Activated CD4-positive, CD25-positive, alpha-beta regulatory T cell treated with anti-CD3 and anti-CD28 coated beads, Interleukin-2, amount 50 U/mL, for 24 hours (primary cell): Measurements from ENCODE around the gene IP6K1.
A peak's percentile ranks its signal among the peaks of the same experiment; 100 is the strongest.
"Not testable (repeated sequence)": the region's sequence is repeated elsewhere in the genome, so short reads cannot be mapped to it uniquely, and the experiment has no call there.

Source experiments
- ATAC-seq, 2 donors: fragments of 150-1000 bp; cut with Tn5 transposase; one replicate each; pipeline ENCODE4 v1.10.0; 2021; ENCODE audit warnings: mild to moderate bottlenecking in 1 of 2, moderate library complexity in 1 of 2

Gene IP6K1

GRCh38 chr3:49686769-49687423 lies 99.4 kb downstream of the IP6K1 start:
- peak; percentile 19 to 26 for ATAC-seq

- peak; percentile 12 to 15 for ATAC-seq
Observed at GRCh38 chr3:49686346-49686745, 100.0 kb downstream of the IP6K1 start.

- peak in 1 of 2 donors; percentile 2 for ATAC-seq
Observed at GRCh38 chr3:49685846-49686245, 100.5 kb downstream of the IP6K1 start.

GRCh38 chr3:49685103-49685502 lies 101.2 kb downstream of the IP6K1 start:
- ATAC-seq: not testable (repeated sequence)

- ATAC-seq: not testable (repeated sequence)
Observed at GRCh38 chr3:49684453-49684852, 101.9 kb downstream of the IP6K1 start.

GRCh38 chr3:49683162-49683561 lies 103.2 kb downstream of the IP6K1 start:
- no peak for ATAC-seq

GRCh38 chr3:49681543-49681942 lies 104.8 kb downstream of the IP6K1 start:
- no peak for ATAC-seq

GRCh38 chr3:49681232-49681522 lies 105.2 kb downstream of the IP6K1 start:
- no peak for ATAC-seq

- no peak for ATAC-seq
Observed at GRCh38 chr3:49680493-49681231, 105.7 kb downstream of the IP6K1 start.

- no peak for ATAC-seq
Observed at GRCh38 chr3:49675912-49676311, 110.4 kb downstream of the IP6K1 start.

- peak; percentile 1 to 2 for ATAC-seq
Observed at GRCh38 chr3:49674497-49674983, 111.8 kb downstream of the IP6K1 start.
